GM12875 (cell line): Measurements from ENCODE around the gene VPS41.

ENCODE experiments used
- H3K4me3 ChIP-seq: one replicate; pipeline ENCODE4 v1.5.1; 2011; ENCODE audit warnings: low read depth, low read length, control low read depth
- CTCF ChIP-seq: IDR thresholded peaks from 2 replicates; pipeline ENCODE4 v1.5.1; 2011; ENCODE audit warnings: low read depth, mild to moderate bottlenecking, control low read depth, inconsistent platforms, low read length, moderate library complexity, borderline replicate concordance; ENCODE audit not compliant: insufficient read depth

VPS41 gene

GRCh38 chr7:38743899-38744298 lies 165.1 kb downstream of the VPS41 start:
- H3K4me3 ChIP-seq: no peak overlapping the region
- no peak for TF ChIP-seq CTCF

DNA sequence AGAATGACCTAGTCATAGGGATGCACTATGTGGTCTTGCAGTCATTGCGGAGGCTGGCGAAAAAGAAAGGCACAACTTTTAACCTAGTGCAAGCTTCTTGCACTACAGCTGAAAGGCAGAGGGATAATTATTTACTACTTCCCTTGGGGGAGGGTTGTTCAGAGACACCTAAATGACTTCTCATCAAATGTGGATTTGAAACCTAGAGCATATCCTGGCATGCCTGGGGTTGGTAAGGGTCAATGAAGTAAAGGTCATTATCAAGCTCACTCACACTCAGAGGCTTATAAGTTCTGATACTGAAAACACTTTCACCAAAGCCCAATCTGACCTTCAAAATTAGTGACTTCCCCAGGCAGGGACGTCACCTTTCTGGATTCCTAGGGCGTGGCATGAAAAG lies 168.9 kb downstream of the VPS41 start:
- no peak for TF ChIP-seq CTCF
- no peak overlapping the region for H3K4me3 ChIP-seq

DNA sequence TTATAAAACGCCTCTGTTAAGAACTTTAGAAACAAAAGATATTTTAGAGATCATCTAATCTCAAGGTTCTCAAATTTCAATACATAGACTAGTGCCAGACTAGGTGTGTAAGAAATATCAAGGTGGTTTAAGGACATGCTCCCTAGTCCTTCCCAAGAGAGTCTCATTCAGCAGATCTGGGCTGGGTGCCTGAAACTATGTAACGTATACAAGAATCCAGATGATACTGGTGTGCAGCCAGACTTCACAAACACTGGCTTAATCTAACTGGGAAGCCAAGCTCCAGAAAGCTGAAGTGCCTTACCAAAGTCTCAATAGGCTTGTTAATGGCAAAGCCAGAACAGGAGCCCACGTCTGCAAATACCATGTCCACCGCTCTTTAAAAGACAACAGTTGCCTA lies 172.9 kb downstream of the VPS41 start:
- TF ChIP-seq CTCF: no peak
- no peak overlapping the region for H3K4me3 ChIP-seq

GRCh38 chr7:38731215-38731614 lies 177.8 kb downstream of the VPS41 start:
- no peak for TF ChIP-seq CTCF

GRCh38 chr7:38728145-38728544 lies 180.8 kb downstream of the VPS41 start:
- no peak overlapping the region for H3K4me3 ChIP-seq
- no peak for TF ChIP-seq CTCF

More at GRCh38 chr7:38731215-38731614, 177.8 kb downstream of the VPS41 start:
- H3K4me3 ChIP-seq: no peak overlapping the region

DNA sequence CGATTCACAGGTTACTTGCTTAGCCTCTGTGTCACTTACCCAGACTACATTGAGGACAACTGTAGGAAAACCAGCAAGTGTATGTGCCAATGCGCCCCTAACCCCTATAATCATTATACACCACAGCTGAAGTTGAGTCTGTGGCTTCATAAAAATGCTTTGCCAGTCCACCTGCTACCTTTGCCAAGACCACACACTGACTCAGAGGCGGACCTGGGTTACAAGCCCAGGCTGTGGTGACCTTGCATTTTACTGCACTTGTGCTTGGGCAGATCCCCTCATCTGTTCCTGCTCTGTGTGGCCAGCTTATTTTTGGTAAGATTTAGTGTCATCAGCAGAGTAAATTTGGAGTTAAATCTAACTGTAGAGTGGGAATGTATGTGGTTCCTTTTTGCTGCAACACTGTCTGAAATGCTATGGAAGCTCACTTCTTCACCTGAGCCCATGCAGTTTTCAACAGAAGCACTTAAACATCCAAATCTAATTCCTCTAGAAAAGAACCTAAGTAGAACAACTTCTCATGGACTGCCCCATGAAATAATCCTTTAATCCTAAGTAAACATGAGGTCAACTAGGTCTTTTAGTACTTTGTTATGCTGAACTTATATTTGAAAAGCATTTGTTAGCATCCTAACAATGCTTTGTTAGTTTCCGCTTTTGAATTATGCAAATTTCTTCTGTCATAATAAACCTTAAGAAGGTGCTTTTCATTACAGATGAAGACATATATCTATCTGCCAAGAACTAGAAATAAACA lies 181.6 kb downstream of the VPS41 start:
- H3K4me3 ChIP-seq: no peak overlapping the region
- no peak for TF ChIP-seq CTCF

GRCh38 chr7:38723327-38723726 lies 185.7 kb downstream of the VPS41 start:
- TF ChIP-seq CTCF: no peak
- no peak overlapping the region for H3K4me3 ChIP-seq
